ENCODE measurements around the gene FRMD4A.

FRMD4A gene

GRCh38 chr10:13604357-13605040, 726.2 kb downstream of the FRMD4A start:
- no peak for DNase-seq (ENCODE audit: low spot score)

GRCh38 chr10:13597909-13598308, 732.8 kb downstream of the FRMD4A start:
- no peak for DNase-seq (ENCODE audit: low spot score)

DNA sequence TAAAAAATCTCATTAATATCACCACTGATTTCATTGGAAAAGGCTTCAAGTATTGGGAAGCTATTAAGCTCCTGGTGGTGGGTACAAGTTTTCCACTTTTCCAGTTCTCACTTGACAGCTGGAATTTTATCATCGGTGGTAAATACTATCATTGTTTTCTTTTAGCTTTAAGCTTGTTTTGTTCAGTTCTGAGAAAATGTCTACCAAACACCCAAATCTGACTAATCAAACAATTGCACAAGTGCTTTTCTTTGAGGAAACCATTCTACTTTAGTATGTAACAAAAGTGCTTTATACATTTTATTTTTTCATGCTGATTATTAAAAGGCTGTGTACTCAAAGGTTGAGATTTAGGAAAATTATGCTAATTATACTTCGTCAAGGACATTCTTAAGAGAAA, 736.1 kb downstream of the FRMD4A start:
- DNase-seq (ENCODE audit: low spot score), result no peak
